Esophagus muscularis mucosa (tissue), 4 donors: ENCODE results near the gene NR5A2. TPM values are rescaled to one million over a fixed set of nuclear protein-coding genes. Genes with fewer than 3 reads are reported as not detected.

ENCODE experiments used
- DNase-seq: peaks from one replicate; pipeline ENCODE4 v3.0.0-alpha.2; 2017; ENCODE audit errors: extremely low spot score
- H3K27ac ChIP-seq, 4 donors: fragments of 200-600 bp; sonication (generic); replicated peaks in 1 of 4; 1 replicate in 3 of 4; 2 replicates in 1 of 4; pipeline ENCODE4 v1.5.1; 2016 to 2019; ENCODE audit warnings: mild to moderate bottlenecking in 1 of 4
- H3K27me3 ChIP-seq, 4 donors: fragments of 200-600 bp; sonication (generic); one replicate each; pipeline versions ENCODE4 v1.5.1 to v1.6.0; 2016 to 2019
- H3K36me3 ChIP-seq, 4 donors: fragments of 200-600 bp; sonication (generic); one replicate each; pipeline ENCODE4 v1.5.1; 2016 to 2019
- H3K4me1 ChIP-seq, 4 donors: fragments of 200-600 bp; sonication (generic); one replicate each; pipeline ENCODE4 v1.5.1; 2016 to 2019
- H3K4me3 ChIP-seq, 4 donors: fragments of 200-600 bp; sonication (generic); 1 replicate in 2 of 4; 2 replicates in 2 of 4; pipeline ENCODE4 v1.5.1; 2016 to 2019; ENCODE audit warnings: mild to moderate bottlenecking in 4 of 4, moderate library complexity in 1 of 4
- H3K9me3 ChIP-seq, 4 donors: fragments of 200-600 bp; sonication (generic); 1 replicate in 3 of 4; 2 replicates in 1 of 4; pipeline ENCODE4 v1.5.1; 2016 to 2019
- CTCF ChIP-seq, 3 experiments: fragments of 200-600 bp in 2 of 3; fragments of 450-650 bp in 1 of 3; sonication (generic) in 2 of 3; IDR thresholded peaks; one replicate each; pipeline ENCODE4 v1.5.1; 2017 to 2019; ENCODE audit warnings: antibody characterized with exemption in 3 of 3, mild to moderate bottlenecking in 2 of 3, moderate library complexity in 1 of 3
- EP300 ChIP-seq: sonication (generic); formaldehyde crosslinking; IDR thresholded peaks from one replicate; pipeline ENCODE4 v1.6.1; 2017; ENCODE audit warnings: antibody characterized with exemption
- POLR2A ChIP-seq: fragments of 450-650 bp; IDR thresholded peaks from one replicate; pipeline ENCODE4 v1.6.1; 2017; ENCODE audit warnings: antibody characterized with exemption, moderate library complexity, mild to moderate bottlenecking, low read depth
- POLR2AphosphoS5 ChIP-seq, 2 donors: sonication (generic); formaldehyde crosslinking; IDR thresholded peaks; one replicate each; pipeline ENCODE4 v1.6.1; 2017; ENCODE audit warnings: antibody characterized with exemption in 2 of 2
- WGBS: methylation state at CpG from one replicate; pipeline ENCODE4 v1.1.5; 2018; 5-methylcytosine and 5-hydroxymethylcytosine counted together
- intact Hi-C: fragments of 100-400 bp; cut with DNase I; formaldehyde crosslinking; loops from one replicate; pipeline ENCODE4 v1.15.1; 2023
- total RNA-seq, 4 donors: library from RNA; depleted of rRNA; stranded (reverse); fragments of >200 nt; gene quantifications; one replicate each; pipeline versions ENCODE4 v1.1.0 to v1.2.1, GENCODE V29; 2016

NR5A2 gene
- total RNA-seq, 4 donors from 2014 or later, result 0.83 to 4.0 (median 2.9) TPM

- intact Hi-C loops, result no loop called here
- peaks cover 0 to 51% (median 28%) of the 10 kb centered on the region in 4 donors for H3K27me3 ChIP-seq
- no peak for TF ChIP-seq POLR2A
- no peak for TF ChIP-seq CTCF (IDR thresholded peaks at IDR 0.05)
- TF ChIP-seq EP300, result no peak
- TF ChIP-seq POLR2AphosphoS5 (IDR thresholded peaks at IDR 0.05), result no peak
- H3K36me3 ChIP-seq, result no peaks in the 10 kb centered on the region
- H3K9me3 ChIP-seq, result no peaks in the 10 kb centered on the region
- no peak overlapping the region for H3K27ac ChIP-seq
- H3K4me3 ChIP-seq, result no peak overlapping the region
- 74% methylated on average over 4 of the region's 5 CpGs for WGBS
- DNase-seq, result no peak
- H3K4me1 ChIP-seq, result peaks cover 0 to 2% (median under 1%) of the 10 kb centered on the region in 4 donors
Observed at GRCh38 chr1:200048244-200048643, 20.7 kb downstream of the NR5A2 start.

GRCh38 chr1:200049810-200050209, 22.3 kb downstream of the NR5A2 start:
- TF ChIP-seq POLR2A (no peak), POLR2AphosphoS5 (IDR thresholded peaks at IDR 0.05) (no peak), CTCF (IDR thresholded peaks at IDR 0.05) (no peak), EP300 (no peak)
- no peak for DNase-seq
- Histone ChIP-seq H3K36me3 (no peaks in the 10 kb centered on the region), H3K9me3 (no peaks in the 10 kb centered on the region), H3K27ac (no peak overlapping the region), H3K27me3 (peaks cover 0 to 35% (median 13%) of the 10 kb centered on the region in 4 donors), H3K4me1 (no peaks in the 10 kb centered on the region), H3K4me3 (no peak overlapping the region)
- WGBS, result 81% methylated on average over 7 of the region's 7 CpGs
- intact Hi-C loops, result no loop called here

- no peaks in the 10 kb centered on the region for H3K9me3 ChIP-seq
- no peak overlapping the region for H3K27ac ChIP-seq
- intact Hi-C loops, result no loop called here
- H3K36me3 ChIP-seq, result no peaks in the 10 kb centered on the region
- 90% methylated on average over 4 of the region's 4 CpGs for WGBS
- TF ChIP-seq EP300, result no peak
- TF ChIP-seq POLR2AphosphoS5 (IDR thresholded peaks at IDR 0.05), result no peak
- TF ChIP-seq POLR2A, result no peak
- TF ChIP-seq CTCF (IDR thresholded peaks at IDR 0.05), result no peak
- H3K4me1 ChIP-seq, result no peaks in the 10 kb centered on the region
- DNase-seq, result no peak
- peaks cover 0 to 17% (median 5%) of the 10 kb centered on the region in 4 donors for H3K27me3 ChIP-seq
- H3K4me3 ChIP-seq, result no peak overlapping the region
Observed at GRCh38 chr1:200051620-200052019, 24.1 kb downstream of the NR5A2 start.

- H3K27ac ChIP-seq, result no peak overlapping the region
- no peak overlapping the region for H3K4me3 ChIP-seq
- DNase-seq, result no peak
- H3K9me3 ChIP-seq, result no peaks in the 10 kb centered on the region
- no peaks in the 10 kb centered on the region for H3K4me1 ChIP-seq
- H3K36me3 ChIP-seq, result no peaks in the 10 kb centered on the region
- 66% methylated on average over 2 of the region's 2 CpGs for WGBS
- peaks cover 0 to 6% (median 0%) of the 10 kb centered on the region in 4 donors for H3K27me3 ChIP-seq
- TF ChIP-seq CTCF (IDR thresholded peaks at IDR 0.05) (no peak), EP300 (no peak), POLR2AphosphoS5 (IDR thresholded peaks at IDR 0.05) (no peak), POLR2A (no peak)
- intact Hi-C loops, result no loop called here
Observed at GRCh38 chr1:200053091-200053490, 25.6 kb downstream of the NR5A2 start.

GRCh38 chr1:200053646-200054045, 26.1 kb downstream of the NR5A2 start:
- intact Hi-C loops, result no loop called here
- Histone ChIP-seq H3K27me3 (peaks cover 0 to 5% (median 0%) of the 10 kb centered on the region in 4 donors), H3K9me3 (no peaks in the 10 kb centered on the region), H3K4me1 (no peaks in the 10 kb centered on the region), H3K4me3 (no peak overlapping the region), H3K36me3 (no peaks in the 10 kb centered on the region), H3K27ac (no peak overlapping the region)
- 87% methylated on average over 8 of the region's 8 CpGs for WGBS
- DNase-seq, result no peak
- TF ChIP-seq POLR2AphosphoS5 (IDR thresholded peaks at IDR 0.05) (no peak), EP300 (no peak)
